Ishikawa (cell line): Measurements from ENCODE around the gene PCBP3.

Source experiments
- EGR1 ChIP-seq: IDR thresholded peaks from 2 replicates; pipeline ENCODE4 v1.6.1; 2012
- MAX ChIP-seq: IDR thresholded peaks from 2 replicates; pipeline ENCODE4 v1.6.1; 2012
- RAD21 ChIP-seq: IDR thresholded peaks from 2 replicates; pipeline ENCODE4 v1.6.1; 2012; ENCODE audit warnings: low read depth

DNA sequence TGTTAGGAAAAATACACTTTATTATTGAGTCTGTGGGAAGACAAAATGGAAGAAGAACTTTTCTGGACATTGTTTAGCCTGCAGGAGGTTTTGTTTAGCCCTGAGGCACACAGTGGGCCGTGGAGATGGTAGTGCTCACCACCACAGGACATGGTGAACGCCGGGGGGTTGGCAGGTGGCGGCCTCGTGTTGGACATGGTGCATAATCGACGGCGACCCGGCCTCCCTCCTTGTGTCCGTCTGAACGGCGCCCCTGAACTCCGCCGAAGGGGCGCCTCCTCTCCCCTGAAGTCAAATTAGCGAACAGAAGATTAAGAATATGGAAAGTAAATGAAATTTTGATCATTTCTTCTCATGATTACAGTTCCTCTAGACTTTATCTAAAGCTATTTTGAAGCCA lies 126.4 kb downstream of the PCBP3 start:
- TF ChIP-seq RAD21 (no peak), MAX (no peak), EGR1 (no peak)
